HG03066 (cell line): Measurements from ENCODE around the gene DDX31.

Source experiments
- ATAC-seq: cut with Tn5 transposase; IDR thresholded peaks from one replicate; pipeline ENCODE4 v1.9.1; 2021; ENCODE audit warnings: low read depth; ENCODE audit not compliant: unreplicated experiment

DDX31 gene

GRCh38 chr9:132674485-132674884 is 4.7 kb upstream of the DDX31 start:
- no peak for ATAC-seq

GRCh38 chr9:132673355-132673754 is 3.6 kb upstream of the DDX31 start:
- ATAC-seq = no peak

GRCh38 chr9:132672413-132672690 is 2.6 kb upstream of the DDX31 start:
- ATAC-seq = no peak

GRCh38 chr9:132671620-132672412 is 2.0 kb upstream of the DDX31 start:
- no peak for ATAC-seq

- ATAC-seq = no peak
Observed at GRCh38 chr9:132670457-132671391, 941 bp upstream of the DDX31 start, which contains the start of gene GTF3C4. TSS of gene GTF3C4 (plus strand) at chr9:132670464. CDS start at chr9:132670599, 135 bp downstream.

- ATAC-seq = no peak
Observed at GRCh38 chr9:132669319-132669697, 475 bp downstream of the DDX31 start.

GRCh38 chr9:132663851-132664250 is 5.9 kb downstream of the DDX31 start:
- no peak for ATAC-seq

DNA sequence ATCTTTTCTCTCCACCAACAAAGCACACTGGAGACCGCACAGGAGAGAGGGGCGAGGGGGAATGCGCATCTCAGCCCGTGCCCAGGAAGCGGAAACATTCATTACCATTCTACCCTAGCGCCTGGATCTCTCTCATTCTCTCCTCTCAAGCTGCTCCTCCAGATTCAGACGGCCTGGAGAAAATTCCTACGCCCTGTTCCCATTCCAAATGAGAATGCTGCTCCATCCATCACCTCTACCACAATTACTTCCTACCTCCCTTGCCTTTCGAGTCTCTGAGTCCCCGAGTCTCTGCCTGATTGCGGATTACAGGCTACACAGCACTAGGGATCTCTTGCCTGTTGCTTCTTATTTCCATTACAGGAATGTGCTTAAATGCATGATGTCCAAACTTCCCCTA is 6.7 kb downstream of the DDX31 start:
- ATAC-seq = no peak

- no peak for ATAC-seq
Observed at GRCh38 chr9:132662152-132662945, 7.4 kb downstream of the DDX31 start.

- ATAC-seq = no peak
Observed at GRCh38 chr9:132656299-132656698, 13.5 kb downstream of the DDX31 start.

DNA sequence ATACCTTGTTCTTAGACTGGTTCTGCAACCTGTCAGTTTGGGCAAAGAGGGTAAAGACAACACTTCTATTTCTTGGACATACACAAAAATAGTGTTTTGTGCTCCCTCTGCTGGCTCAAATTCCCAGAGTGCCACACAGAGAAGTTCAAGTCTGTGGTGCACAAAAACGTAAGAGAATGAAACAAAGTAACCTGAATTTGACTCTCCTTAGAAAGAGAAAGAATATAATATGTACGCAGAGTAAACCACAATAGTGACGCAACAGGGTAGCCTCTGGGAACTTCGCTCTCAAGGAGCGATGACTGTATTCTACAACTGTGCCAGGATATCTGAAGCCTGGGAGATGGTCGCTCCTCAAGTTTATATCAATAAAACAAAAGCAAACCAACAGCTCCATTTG is 18.5 kb downstream of the DDX31 start:
- no peak for ATAC-seq

- no peak for ATAC-seq
Observed at GRCh38 chr9:132648685-132649084, 21.1 kb downstream of the DDX31 start.

DNA sequence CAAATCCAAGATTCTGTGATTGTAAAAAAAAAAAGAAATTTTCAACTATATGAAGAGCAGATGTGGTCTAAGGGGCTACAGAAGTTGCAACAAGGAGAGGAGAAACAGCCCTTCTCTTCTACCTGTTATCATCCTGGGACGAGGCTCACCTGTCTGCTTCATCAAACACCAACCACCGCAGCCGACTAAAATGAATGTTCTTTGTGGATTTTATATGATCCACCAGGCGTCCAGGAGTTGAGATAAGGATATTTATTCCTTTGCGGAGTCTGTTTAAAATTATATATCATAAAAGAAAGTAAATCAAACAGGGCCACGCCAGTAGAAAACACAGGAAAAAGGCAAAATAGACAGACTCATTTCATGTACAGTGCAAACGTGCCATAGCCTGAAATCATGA is 21.5 kb downstream of the DDX31 start:
- no peak for ATAC-seq

DNA sequence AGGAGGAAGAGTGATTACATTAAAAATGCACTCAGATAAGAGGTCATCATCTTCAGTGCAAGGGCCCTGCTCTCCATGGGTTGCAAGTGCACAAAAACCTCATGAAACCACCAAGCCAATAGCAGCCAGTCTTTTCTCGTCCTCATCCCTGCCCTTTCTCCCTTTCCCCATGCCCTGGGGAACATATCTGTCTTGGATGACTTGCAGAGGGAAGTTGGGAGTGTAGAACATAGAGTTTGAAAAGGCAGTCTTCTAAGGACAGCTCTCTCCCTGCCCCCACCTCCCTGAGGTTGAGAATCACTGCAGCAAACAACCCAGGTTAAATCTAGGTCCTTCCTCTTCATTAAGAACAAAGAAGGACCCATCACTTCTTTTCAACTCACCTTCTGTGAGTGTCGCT is 22.0 kb downstream of the DDX31 start:
- ATAC-seq = no peak

DNA sequence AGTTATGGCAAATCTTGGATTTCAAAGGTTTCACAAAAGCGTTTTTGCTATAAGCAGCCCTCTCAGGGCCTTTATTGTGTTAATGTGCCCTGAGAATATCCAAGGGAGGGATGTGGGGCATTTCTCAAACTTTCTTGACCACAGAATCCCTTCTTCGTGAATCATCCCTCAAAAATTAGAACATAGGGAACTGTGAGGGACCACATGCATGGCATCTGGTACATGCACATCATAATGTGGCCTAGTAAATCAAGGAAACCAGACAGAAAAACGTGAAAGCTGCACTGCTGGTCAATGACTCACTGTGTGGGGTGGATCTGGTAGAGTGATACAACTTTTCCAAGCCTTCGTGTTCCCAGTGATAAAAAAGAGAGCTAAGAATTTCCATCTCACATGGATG is 22.4 kb downstream of the DDX31 start:
- no peak for ATAC-seq

- ATAC-seq = no peak
Observed at GRCh38 chr9:132646726-132647125, 23.1 kb downstream of the DDX31 start.

DNA sequence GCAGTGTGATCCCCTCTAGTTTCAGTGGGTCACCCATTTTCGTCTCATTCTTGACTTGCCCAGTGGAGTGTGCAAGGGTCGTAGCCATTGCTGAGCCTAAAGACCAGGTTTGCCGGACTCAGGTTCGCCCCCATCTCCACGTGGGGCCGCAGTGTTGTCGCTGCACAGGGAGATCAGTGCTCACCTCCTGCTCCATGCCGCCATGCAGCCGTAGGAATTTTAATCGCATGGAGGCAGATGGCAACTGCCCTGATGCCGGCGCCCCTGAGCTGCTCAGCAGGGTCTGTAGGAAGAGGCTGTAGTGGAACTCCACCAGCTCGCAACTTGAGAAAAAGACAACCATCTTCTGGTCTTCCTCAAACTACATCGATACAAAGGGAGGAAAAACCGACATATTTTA is 24.1 kb downstream of the DDX31 start:
- ATAC-seq = no peak

DNA sequence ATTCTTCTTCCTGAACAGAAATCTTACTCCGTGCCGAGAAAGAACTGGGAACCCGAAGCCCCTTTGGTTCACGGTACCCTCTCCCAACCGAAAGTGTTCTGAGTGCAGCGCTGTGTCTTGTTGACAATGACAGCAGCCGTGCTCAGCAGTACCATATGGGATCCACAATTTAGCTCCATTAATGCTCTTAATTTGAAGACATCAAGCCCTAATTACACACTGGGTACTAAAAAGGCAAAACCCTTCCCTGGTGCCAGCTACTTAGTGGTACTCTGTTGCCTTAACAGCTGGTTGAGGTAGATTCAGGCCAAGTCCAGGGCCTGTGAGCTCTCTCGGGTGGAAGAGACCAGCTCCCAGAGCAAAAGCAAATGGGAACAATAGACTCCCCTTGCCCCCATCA is 24.5 kb downstream of the DDX31 start:
- ATAC-seq = no peak

GRCh38 chr9:132644251-132644650 is 25.5 kb downstream of the DDX31 start:
- ATAC-seq = no peak

DNA sequence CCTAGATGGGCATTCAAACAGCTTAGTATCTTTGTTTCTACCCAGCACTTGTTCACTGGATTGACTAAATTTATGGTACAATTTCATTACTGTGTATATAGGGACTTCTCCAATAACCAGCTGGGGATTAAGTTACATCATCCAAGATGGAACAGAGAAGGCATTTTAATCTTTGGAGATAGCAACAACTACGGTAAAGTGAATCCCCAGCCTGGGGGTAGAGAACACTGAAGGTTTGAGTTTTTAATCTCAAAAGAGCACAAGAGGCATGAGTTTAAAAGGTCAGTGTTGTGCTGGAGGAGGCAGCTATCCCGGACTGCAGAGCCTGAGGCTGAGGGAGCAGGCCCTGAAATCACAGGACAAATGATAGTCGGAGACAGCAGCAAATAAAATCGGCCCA is 28.6 kb downstream of the DDX31 start:
- ATAC-seq = no peak

DNA sequence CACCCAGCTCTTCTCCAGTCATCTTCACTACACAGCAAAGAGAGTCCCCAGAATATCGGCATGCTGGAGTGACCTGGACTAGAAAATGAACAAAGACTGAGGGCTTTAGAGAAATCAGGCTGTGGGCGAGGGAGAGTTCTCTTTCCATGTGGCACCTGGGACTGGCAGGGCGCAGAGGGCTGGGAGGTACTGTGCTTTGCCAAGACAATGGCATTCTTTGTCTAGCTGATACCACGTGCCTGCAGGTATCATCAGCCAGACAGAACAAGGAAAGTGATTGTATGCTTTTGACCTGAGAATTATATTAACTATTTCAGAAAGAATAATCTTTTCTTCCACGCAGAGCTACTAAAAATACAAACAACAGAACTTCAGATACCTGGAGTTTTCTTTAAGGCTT is 30.5 kb downstream of the DDX31 start:
- no peak for ATAC-seq
